H9 (cell line): Measurements from ENCODE around the gene CCL7. TPM values are rescaled to one million over a fixed set of nuclear protein-coding genes. Genes with fewer than 3 reads are reported as not detected.

Experiments used
- DNase-seq: peaks from one replicate; pipeline ENCODE4 v3.0.0-alpha.2; 2017
- H2AFZ ChIP-seq: one replicate; pipeline ENCODE4 v1.6.1; 2013; ENCODE audit warnings: mild to moderate bottlenecking, low read length, control low read depth, moderate library complexity
- H2AK5ac ChIP-seq: 2 replicates; pipeline ENCODE4 v1.6.1; 2013; ENCODE audit warnings: low read length, control low read depth, mixed read lengths; ENCODE audit not compliant: insufficient read length
- H2BK120ac ChIP-seq: one replicate; pipeline ENCODE4 v1.6.1; 2013; ENCODE audit warnings: low read depth, mild to moderate bottlenecking, low read length, control low read depth, inconsistent platforms; ENCODE audit not compliant: poor library complexity, severe bottlenecking
- H2BK12ac ChIP-seq: 2 replicates; pipeline ENCODE4 v1.6.1; 2013; ENCODE audit warnings: low read length, control low read depth, mixed read lengths, low read depth; ENCODE audit not compliant: insufficient read length
- H2BK15ac ChIP-seq: 2 replicates; pipeline ENCODE4 v1.6.1; 2013; ENCODE audit warnings: low read depth, low read length, control low read depth
- H2BK20ac ChIP-seq: one replicate; pipeline ENCODE4 v1.6.1; 2013; ENCODE audit warnings: low read depth, mild to moderate bottlenecking, low read length, control low read depth, inconsistent platforms; ENCODE audit not compliant: poor library complexity, severe bottlenecking
- H2BK5ac ChIP-seq: 2 replicates; pipeline ENCODE4 v1.6.1; 2013; ENCODE audit warnings: low read length, control low read depth, mixed read lengths; ENCODE audit not compliant: insufficient read length
- H3K14ac ChIP-seq: 2 replicates; pipeline ENCODE4 v1.6.1; 2013; ENCODE audit warnings: low read length, control low read depth; ENCODE audit not compliant: insufficient read depth
- H3K18ac ChIP-seq: 2 replicates; pipeline ENCODE4 v1.6.1; 2013; ENCODE audit warnings: low read depth, mild to moderate bottlenecking, mixed read lengths, low read length, control low read depth; ENCODE audit not compliant: insufficient read length
- H3K23ac ChIP-seq: 2 replicates; pipeline ENCODE4 v1.6.1; 2013; ENCODE audit warnings: low read length, control low read depth, mixed read lengths, low read depth; ENCODE audit not compliant: insufficient read length
- H3K23me2 ChIP-seq: 2 replicates; pipeline ENCODE4 v1.6.1; 2013; ENCODE audit warnings: low read depth, mild to moderate bottlenecking, mixed read lengths, low read length, control low read depth; ENCODE audit not compliant: insufficient read length, poor library complexity, severe bottlenecking
- H3K27ac ChIP-seq: 2 replicates; pipeline ENCODE4 v1.5.1; 2013; ENCODE audit warnings: low read length, control low read depth, mixed read lengths, low read depth; ENCODE audit not compliant: insufficient read length
- H3K27me3 ChIP-seq: 2 replicates; pipeline ENCODE4 v1.6.1; 2013; ENCODE audit warnings: low read length, control low read depth, inconsistent platforms; ENCODE audit not compliant: insufficient read depth
- H3K4ac ChIP-seq: 2 replicates; pipeline ENCODE4 v1.6.1; 2013; ENCODE audit warnings: low read depth, mild to moderate bottlenecking, control low read depth, inconsistent platforms, low read length, moderate library complexity
- H3K4me1 ChIP-seq: 2 replicates; pipeline ENCODE4 v1.6.1; 2013; ENCODE audit warnings: low read length, control low read depth, inconsistent platforms; ENCODE audit not compliant: insufficient read depth
- H3K4me2 ChIP-seq: 2 replicates; pipeline ENCODE4 v1.6.1; 2013; ENCODE audit warnings: low read length, control low read depth, mixed read lengths; ENCODE audit not compliant: insufficient read length, insufficient read depth
- H3K56ac ChIP-seq: 2 replicates; pipeline ENCODE4 v1.6.1; 2013; ENCODE audit warnings: low read depth, mild to moderate bottlenecking, mixed read lengths, low read length, control low read depth; ENCODE audit not compliant: insufficient read length
- H3K79me1 ChIP-seq: 2 replicates; pipeline ENCODE4 v1.6.1; 2013; ENCODE audit warnings: low read depth, mild to moderate bottlenecking, moderate library complexity, low read length, control low read depth, inconsistent platforms; ENCODE audit not compliant: insufficient read depth, poor library complexity, severe bottlenecking
- H3K79me2 ChIP-seq: 2 replicates; pipeline ENCODE4 v1.6.1; 2013; ENCODE audit warnings: low read length, control low read depth, inconsistent platforms; ENCODE audit not compliant: insufficient read depth
- H3K9ac ChIP-seq: 2 replicates; pipeline ENCODE4 v1.6.1; 2013; ENCODE audit warnings: low read length, control low read depth, mixed read lengths; ENCODE audit not compliant: insufficient read length; ENCODE audit errors: extremely low read depth
- H3K9me3 ChIP-seq: one replicate; pipeline ENCODE4 v1.6.1; 2013; ENCODE audit warnings: low read depth, low read length, inconsistent platforms; ENCODE audit not compliant: control insufficient read depth
- H3T11ph ChIP-seq: one replicate; pipeline ENCODE4 v1.6.1; 2013; ENCODE audit warnings: mild to moderate bottlenecking, low read length, control low read depth, inconsistent platforms
- H4K20me1 ChIP-seq: one replicate; pipeline ENCODE4 v1.6.1; 2013; ENCODE audit not compliant: control insufficient read depth, insufficient read length, insufficient read depth
- H4K5ac ChIP-seq: 2 replicates; pipeline ENCODE4 v1.6.1; 2013; ENCODE audit warnings: low read depth, mild to moderate bottlenecking, mixed read lengths, low read length, control low read depth; ENCODE audit not compliant: insufficient read length
- H4K8ac ChIP-seq: replicated peaks from 2 replicates; pipeline ENCODE4 v1.6.1; 2013; ENCODE audit warnings: low read length, control low read depth, mixed read lengths, low read depth; ENCODE audit not compliant: insufficient read length
- H4K91ac ChIP-seq: 2 replicates; pipeline ENCODE4 v1.6.1; 2013; ENCODE audit warnings: low read depth, mild to moderate bottlenecking, moderate library complexity, mixed read lengths, low read length, control low read depth; ENCODE audit not compliant: insufficient read length
- H3K27ac Mint-ChIP-seq, 3 experiments: 2 replicates in 2 of 3; 3 replicates in 1 of 3; pipeline ENCODE4 v1.8.0; 2020 to 2021; ENCODE audit warnings: mixed read lengths in 3 of 3, mild to moderate bottlenecking in 1 of 3, moderate library complexity in 1 of 3
- H3K27me3 Mint-ChIP-seq: 2 replicates; pipeline ENCODE4 v1.8.0; 2021; ENCODE audit warnings: low read depth, mild to moderate bottlenecking, moderate library complexity, mixed read lengths
- H3K36me3 Mint-ChIP-seq, 3 experiments: 2 replicates in 2 of 3; 3 replicates in 1 of 3; pipeline ENCODE4 v1.8.0; 2020 to 2021; ENCODE audit warnings: low read depth in 3 of 3, mixed read lengths in 3 of 3; ENCODE audit not compliant: insufficient read depth in 1 of 3
- H3K4me1 Mint-ChIP-seq, 2 experiments: 2 replicates each; pipeline ENCODE4 v1.8.0; 2020; ENCODE audit warnings: mixed read lengths in 2 of 2
- H3K4me3 Mint-ChIP-seq, 2 experiments: 2 replicates in 1 of 2; 3 replicates in 1 of 2; pipeline ENCODE4 v1.8.0; 2020 to 2021; ENCODE audit warnings: mild to moderate bottlenecking in 2 of 2, mixed read lengths in 2 of 2, moderate library complexity in 1 of 2
- H3K9me3 Mint-ChIP-seq, 2 experiments: 2 replicates in 1 of 2; 3 replicates in 1 of 2; pipeline ENCODE4 v1.8.0; 2020; ENCODE audit warnings: mild to moderate bottlenecking in 2 of 2, mixed read lengths in 2 of 2, moderate library complexity in 1 of 2
- WGBS: extraction: QIAGEN DNeasy Blood & Tissue Kit; methylation state at CpG from one replicate; pipeline ENCODE4 v1.1.7; 2013; ENCODE audit warnings: missing lambda C conversion rate, low lambda C conversion rate, mixed read lengths; ENCODE audit not compliant: insufficient read length; ENCODE audit errors: extremely low coverage; 5-methylcytosine and 5-hydroxymethylcytosine counted together
- total RNA-seq: library from RNA; stranded (reverse); gene quantifications from 2 replicates; pipeline ENCODE4 v1.2.1, GENCODE V29; 2021
- TF ChIP-seq, protein P1 (sequence below): fragments of 200-600 bp; sonication (generic); conservative IDR thresholded peaks from 3 replicates; pipeline ENCODE4 v1.8.0; 2021; ENCODE audit warnings: antibody characterized with exemption, mild to moderate bottlenecking

CCL7 gene
- total RNA-seq, 1 experiment from 2014 or later, result not detected

DNA sequence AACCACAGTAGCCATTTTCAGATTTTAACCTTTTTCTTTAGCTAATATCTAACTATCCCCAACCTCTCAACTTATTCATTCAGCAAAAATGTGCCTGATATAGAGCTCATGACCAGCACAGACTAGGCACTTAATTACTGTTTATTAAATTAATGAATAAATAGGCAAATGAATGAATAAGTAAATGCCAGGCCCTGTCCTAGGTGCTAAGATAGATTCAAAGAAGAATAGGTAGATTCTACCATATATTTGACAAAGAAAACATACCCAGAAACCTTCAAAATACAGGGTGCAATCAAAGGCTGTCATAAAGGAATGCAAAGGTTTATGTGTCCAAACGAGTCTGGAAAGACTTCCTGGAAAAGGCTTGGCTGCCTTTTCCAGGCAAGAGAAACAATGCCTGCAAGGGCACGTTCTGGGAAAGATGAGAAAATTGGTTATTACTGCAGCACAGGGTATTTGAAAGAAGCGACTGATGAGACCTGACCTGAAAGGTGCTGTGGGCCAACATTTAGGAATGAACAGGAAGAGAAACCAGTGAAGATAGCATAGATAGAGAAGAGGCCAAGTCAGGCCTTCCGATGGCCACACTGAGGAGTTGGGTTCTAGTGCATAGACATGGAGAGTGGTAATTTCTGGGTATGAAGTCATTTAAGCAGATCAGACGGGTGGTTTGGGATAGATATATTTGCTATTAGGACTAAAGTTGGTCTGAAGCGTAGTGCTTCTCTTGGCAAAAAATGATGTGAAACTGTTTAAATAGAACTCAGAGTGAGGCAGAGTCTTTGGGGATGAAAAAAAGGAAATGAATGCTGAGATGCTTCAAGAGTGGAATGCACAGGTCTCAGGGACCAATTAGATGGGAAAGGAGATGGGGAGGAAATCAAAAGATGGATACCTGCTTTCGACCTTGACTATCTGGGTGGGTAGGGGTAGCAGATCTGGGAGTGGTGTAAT, 26.4 kb upstream of the CCL7 start:
- Histone ChIP-seq H3K18ac (no peak overlapping the region), H2AK5ac (no peak overlapping the region), H3K4me1 (no peaks in the 10 kb centered on the region), H2AFZ (no peak overlapping the region), H4K91ac (no peak overlapping the region), H3K23ac (no peak overlapping the region), H4K20me1 (no peaks in the 10 kb centered on the region), H3K56ac (no peak overlapping the region), H3K4ac (no peak overlapping the region), H4K5ac (no peak overlapping the region), H3K9ac (no peak overlapping the region), H2BK20ac (no peak overlapping the region), H3K27me3 (no peaks in the 10 kb centered on the region), H3K9me3 (no peaks in the 10 kb centered on the region), H3K79me1 (no peaks in the 10 kb centered on the region), H2BK15ac (no peak overlapping the region), H3K79me2 (no peaks in the 10 kb centered on the region), H3T11ph (no peak overlapping the region), H3K23me2 (no peaks in the 10 kb centered on the region), H3K27ac (no peak overlapping the region), H2BK120ac (no peak overlapping the region), H3K14ac (no peak overlapping the region), H4K8ac (no peak overlapping the region), H3K4me2 (no peak overlapping the region), H2BK12ac (no peak overlapping the region), H2BK5ac (no peak overlapping the region)
- no peak for DNase-seq
- no peaks in the 10 kb centered on the region for H3K9me3 Mint-ChIP-seq
- no peak overlapping the region for H3K4me3 Mint-ChIP-seq
- no peaks in the 10 kb centered on the region for H3K36me3 Mint-ChIP-seq
- TF ChIP-seq, protein P1, sequence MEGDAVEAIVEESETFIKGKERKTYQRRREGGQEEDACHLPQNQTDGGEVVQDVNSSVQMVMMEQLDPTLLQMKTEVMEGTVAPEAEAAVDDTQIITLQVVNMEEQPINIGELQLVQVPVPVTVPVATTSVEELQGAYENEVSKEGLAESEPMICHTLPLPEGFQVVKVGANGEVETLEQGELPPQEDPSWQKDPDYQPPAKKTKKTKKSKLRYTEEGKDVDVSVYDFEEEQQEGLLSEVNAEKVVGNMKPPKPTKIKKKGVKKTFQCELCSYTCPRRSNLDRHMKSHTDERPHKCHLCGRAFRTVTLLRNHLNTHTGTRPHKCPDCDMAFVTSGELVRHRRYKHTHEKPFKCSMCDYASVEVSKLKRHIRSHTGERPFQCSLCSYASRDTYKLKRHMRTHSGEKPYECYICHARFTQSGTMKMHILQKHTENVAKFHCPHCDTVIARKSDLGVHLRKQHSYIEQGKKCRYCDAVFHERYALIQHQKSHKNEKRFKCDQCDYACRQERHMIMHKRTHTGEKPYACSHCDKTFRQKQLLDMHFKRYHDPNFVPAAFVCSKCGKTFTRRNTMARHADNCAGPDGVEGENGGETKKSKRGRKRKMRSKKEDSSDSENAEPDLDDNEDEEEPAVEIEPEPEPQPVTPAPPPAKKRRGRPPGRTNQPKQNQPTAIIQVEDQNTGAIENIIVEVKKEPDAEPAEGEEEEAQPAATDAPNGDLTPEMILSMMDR, result no peak
- no peak overlapping the region for H3K27ac Mint-ChIP-seq
- peaks cover 12 to 14% of the 10 kb centered on the region in 2 experiments for H3K4me1 Mint-ChIP-seq
- no CpG with 5 or more reads among the region's 7 CpGs for WGBS
- H3K27me3 Mint-ChIP-seq, result no peaks in the 10 kb centered on the region; the same call in none of the 2 replicates
